Neural progenitor cell (in vitro differentiated cells): ENCODE data around the gene PRF1. TPM values are rescaled to one million over a fixed set of nuclear protein-coding genes. Genes with fewer than 3 reads are reported as not detected.
A peak's percentile ranks its signal among the peaks of the same experiment; 100 is the strongest.

Experiments
- DNase-seq: peaks from one replicate; pipeline ENCODE4 v3.0.0-alpha.2; 2016; ENCODE audit warnings: low spot score
- H2AFZ ChIP-seq: fragments of 200-600 bp; sonication (generic); replicated peaks from 2 replicates; pipeline ENCODE4 v1.6.1; 2016; ENCODE audit warnings: antibody characterized with exemption
- H3F3A ChIP-seq: fragments of 200-600 bp; sonication (generic); 2 replicates; pipeline ENCODE4 v1.6.1; 2016; ENCODE audit warnings: antibody characterized with exemption, low read depth
- H3K27ac ChIP-seq: fragments of 200-600 bp; sonication (generic); 2 replicates; pipeline ENCODE4 v1.5.1; 2016; ENCODE audit warnings: mild to moderate bottlenecking
- H3K27me3 ChIP-seq: fragments of 200-600 bp; sonication (generic); 2 replicates; pipeline ENCODE4 v1.6.1; 2016; ENCODE audit warnings: mild to moderate bottlenecking, moderate library complexity
- H3K36me3 ChIP-seq: fragments of 200-600 bp; sonication (generic); 2 replicates; pipeline ENCODE4 v1.5.1; 2016
- H3K4me1 ChIP-seq: fragments of 200-600 bp; sonication (generic); 2 replicates; pipeline ENCODE4 v1.6.1; 2016; ENCODE audit warnings: mixed run types
- H3K4me2 ChIP-seq: fragments of 200-600 bp; sonication (generic); 2 replicates; pipeline ENCODE4 v1.6.1; 2016
- H3K4me3 ChIP-seq: fragments of 200-600 bp; sonication (generic); 2 replicates; pipeline ENCODE4 v1.5.1; 2016
- H3K79me2 ChIP-seq: fragments of 200-600 bp; sonication (generic); 2 replicates; pipeline ENCODE4 v1.6.1; 2016; ENCODE audit warnings: low read depth
- H3K9ac ChIP-seq: fragments of 200-600 bp; sonication (generic); 2 replicates; pipeline ENCODE4 v1.6.1; 2016
- H3K9me3 ChIP-seq: fragments of 200-600 bp; sonication (generic); 2 replicates; pipeline ENCODE4 v1.5.1; 2016; ENCODE audit warnings: low read depth
- H4K20me1 ChIP-seq: fragments of 200-600 bp; sonication (generic); 2 replicates; pipeline ENCODE4 v1.6.1; 2016; ENCODE audit warnings: low read depth
- H3K27ac Mint-ChIP-seq: 3 replicates; pipeline ENCODE4 v1.8.0; 2021; ENCODE audit warnings: mixed read lengths
- H3K27me3 Mint-ChIP-seq: 2 replicates; pipeline ENCODE4 v1.8.0; 2022; ENCODE audit warnings: low read depth, mild to moderate bottlenecking, inconsistent platforms, moderate library complexity, mixed read lengths; ENCODE audit not compliant: insufficient read depth
- H3K36me3 Mint-ChIP-seq: 3 replicates; pipeline ENCODE4 v1.8.0; 2021; ENCODE audit warnings: mixed read lengths
- H3K4me1 Mint-ChIP-seq: 3 replicates; pipeline ENCODE4 v1.8.0; 2021; ENCODE audit warnings: mixed read lengths
- H3K4me3 Mint-ChIP-seq: 3 replicates; pipeline ENCODE4 v1.8.0; 2021; ENCODE audit warnings: mild to moderate bottlenecking, moderate library complexity, mixed read lengths
- H3K9me3 Mint-ChIP-seq: 3 replicates; pipeline ENCODE4 v1.8.0; 2020; ENCODE audit warnings: mixed read lengths
- CTCF ChIP-seq: fragments of 200-600 bp; sonication (generic); IDR thresholded peaks from 2 replicates; pipeline ENCODE4 v1.5.1; 2017; ENCODE audit warnings: antibody characterized with exemption, mild to moderate bottlenecking
- EZH2 ChIP-seq: fragments of 200-600 bp; sonication (generic); IDR thresholded peaks from 2 replicates; pipeline ENCODE4 v1.6.1; 2017; ENCODE audit warnings: antibody characterized with exemption, mild to moderate bottlenecking, moderate library complexity
- EZH2phosphoT487 ChIP-seq: fragments of 200-600 bp; sonication (generic); IDR thresholded peaks from 2 replicates; pipeline ENCODE4 v1.6.1; 2017; ENCODE audit warnings: antibody characterized with exemption
- total RNA-seq: library from RNA; depleted of rRNA; stranded (reverse); fragments of >200 nt; gene quantifications from 2 replicates; pipeline ENCODE4 v1.2.3, GENCODE V29; 2015; ENCODE audit warnings: low replicate concordance

The PRF1 gene
- total RNA-seq, 1 donor from 2014 or later, result not detected

DNA sequence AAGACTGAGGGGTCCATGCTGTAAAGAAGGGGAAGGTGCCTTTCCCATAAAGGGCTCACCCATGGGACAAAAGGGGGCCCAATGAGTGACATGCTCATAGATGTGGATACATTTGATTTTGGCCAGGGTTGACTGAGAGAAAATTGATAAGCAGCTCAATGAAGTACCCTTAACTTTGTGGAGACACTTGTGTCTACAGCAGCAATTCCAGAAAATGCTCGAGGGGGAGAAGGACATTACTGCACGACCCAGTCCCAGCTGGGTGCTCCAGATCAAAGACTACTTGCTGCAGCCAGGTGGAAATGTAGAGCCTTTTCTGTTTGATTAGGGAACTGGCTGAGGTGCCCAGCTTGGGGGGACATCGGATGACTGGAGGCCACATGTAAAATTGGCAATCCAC is 47.6 kb upstream of the PRF1 start:
- Mint-ChIP-seq H3K36me3 (peaks cover 3% of the 10 kb centered on the region), H3K9me3 (peaks cover 57% of the 10 kb centered on the region), H3K27ac (no peak overlapping the region), H3K4me1 (peaks cover 4% of the 10 kb centered on the region), H3K4me3 (no peak overlapping the region), H3K27me3 (peaks cover 3% of the 10 kb centered on the region)
- no peak for TF ChIP-seq CTCF
- TF ChIP-seq EZH2phosphoT487, result no peak
- no peak for TF ChIP-seq EZH2
- peaks cover 3% of the 10 kb centered on the region for H3K4me1 ChIP-seq
- H3K9me3 ChIP-seq, result no peaks in the 10 kb centered on the region
- DNase-seq, result no peak
- no peaks in the 10 kb centered on the region for H3K79me2 ChIP-seq
- H3F3A ChIP-seq, result no peaks in the 10 kb centered on the region
- no peaks in the 10 kb centered on the region for H3K27me3 ChIP-seq
- no peak overlapping the region for H3K4me3 ChIP-seq
- H3K9ac ChIP-seq, result no peak overlapping the region
- H3K36me3 ChIP-seq, result no peaks in the 10 kb centered on the region
- no peak overlapping the region for H3K27ac ChIP-seq
- H3K4me2 ChIP-seq, result no peak overlapping the region
- no peaks in the 10 kb centered on the region for H4K20me1 ChIP-seq
- no peak overlapping the region for H2AFZ ChIP-seq

DNA sequence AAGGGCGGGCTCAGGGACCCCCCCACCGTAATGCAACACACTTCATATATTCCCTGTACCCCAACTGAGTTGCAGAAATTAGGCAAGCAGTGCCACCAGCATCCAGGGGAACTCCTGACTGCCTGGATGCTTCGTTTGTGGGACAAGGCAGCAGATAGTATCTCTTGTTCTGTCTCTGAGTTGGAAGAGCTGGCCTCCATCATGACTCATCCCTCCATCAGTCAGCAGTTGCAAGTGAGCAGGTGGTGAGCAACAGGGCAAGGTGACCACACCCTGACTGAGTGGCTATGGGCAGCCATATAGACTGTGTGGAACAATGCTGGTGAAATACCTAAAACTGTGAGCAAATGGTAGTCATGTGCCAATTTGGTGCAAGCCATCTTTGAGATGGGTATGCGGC is 47.0 kb upstream of the PRF1 start:
- H3K4me3 ChIP-seq, result no peak overlapping the region
- H3K27ac Mint-ChIP-seq, result no peak overlapping the region
- TF ChIP-seq EZH2phosphoT487 (no peak), CTCF (no peak), EZH2 (no peak)
- no peaks in the 10 kb centered on the region for H3F3A ChIP-seq
- H3K9ac ChIP-seq, result no peak overlapping the region
- no peak overlapping the region for H3K4me3 Mint-ChIP-seq
- H3K36me3 Mint-ChIP-seq, result peaks cover 3% of the 10 kb centered on the region
- H3K79me2 ChIP-seq, result no peaks in the 10 kb centered on the region
- H3K9me3 ChIP-seq, result no peaks in the 10 kb centered on the region
- H3K27me3 Mint-ChIP-seq, result peaks cover 3% of the 10 kb centered on the region
- H3K36me3 ChIP-seq, result no peaks in the 10 kb centered on the region
- H3K9me3 Mint-ChIP-seq, result peaks cover 57% of the 10 kb centered on the region
- H4K20me1 ChIP-seq, result no peaks in the 10 kb centered on the region
- no peak overlapping the region for H3K27ac ChIP-seq
- no peaks in the 10 kb centered on the region for H3K27me3 ChIP-seq
- no peak overlapping the region for H2AFZ ChIP-seq
- H3K4me2 ChIP-seq, result no peak overlapping the region
- DNase-seq, result no peak
- peaks cover 9% of the 10 kb centered on the region for H3K4me1 Mint-ChIP-seq
- H3K4me1 ChIP-seq, result peaks cover 8% of the 10 kb centered on the region

- Histone ChIP-seq H3K36me3 (no peaks in the 10 kb centered on the region), H3K9ac (no peak overlapping the region), H3K27ac (no peak overlapping the region), H3K79me2 (no peaks in the 10 kb centered on the region), H4K20me1 (no peaks in the 10 kb centered on the region), H3K9me3 (no peaks in the 10 kb centered on the region), H3K4me2 (no peak overlapping the region), H3F3A (no peaks in the 10 kb centered on the region), H3K27me3 (no peaks in the 10 kb centered on the region), H3K4me1 (peaks cover 8% of the 10 kb centered on the region), H3K4me3 (no peak overlapping the region), H2AFZ (no peak overlapping the region)
- Mint-ChIP-seq H3K4me3 (no peak overlapping the region), H3K27me3 (peaks cover 3% of the 10 kb centered on the region), H3K27ac (no peak overlapping the region), H3K4me1 (peaks cover 10% of the 10 kb centered on the region), H3K36me3 (peaks cover 3% of the 10 kb centered on the region), H3K9me3 (peaks cover 58% of the 10 kb centered on the region)
- peak; percentile 48 for DNase-seq
- no peak for TF ChIP-seq EZH2phosphoT487
- no peak for TF ChIP-seq EZH2
- TF ChIP-seq CTCF, result no peak
Measured at GRCh38 chr10:70648427-70648826, 45.9 kb upstream of the PRF1 start.
